ENCODE results near the gene TMEM63A. TPM values are rescaled to one million over a fixed set of nuclear protein-coding genes. Genes with fewer than 3 reads are reported as not detected.

The TMEM63A gene
- polyA plus RNA-seq, 1 of the 3 experiments (the other 2 are of a cell fraction) = 13.5 TPM

- Histone ChIP-seq H4K20me1 (ENCODE audit: insufficient read depth) (no peaks in the 10 kb centered on the region), H3F3A (replicated peaks; ENCODE audit: insufficient read depth) (no peaks in the 10 kb centered on the region), H3K4me3 (ENCODE audit: low read depth in 2 of 2, low read length in 1 of 2) (no peak overlapping the region; a peak in 1 of 4 replicates), H3K4me2 (no peak overlapping the region), H2AFZ (ENCODE audit: low read depth) (no peak overlapping the region), H3K9me2 (no peaks in the 10 kb centered on the region), H3K9me3 (no peaks in the 10 kb centered on the region), H3K4me1 (ENCODE audit: control insufficient read depth in 1 of 2, insufficient read depth in 2 of 2, low read depth in 1 of 2, low read length in 1 of 2) (peaks cover 0 to 11% of the 10 kb centered on the region in 2 experiments; a peak in 1 of 4 replicates), H3K36me3 (replicated peaks in 1 of 2; ENCODE audit: control insufficient read depth in 1 of 2, insufficient read depth in 2 of 2, low read length in 1 of 2) (peaks cover 0 to 27% of the 10 kb centered on the region in 2 experiments), H3K27me3 (ENCODE audit: insufficient read depth) (no peaks in the 10 kb centered on the region), H3K9ac (no peak overlapping the region), H3K27ac (ENCODE audit: low read depth in 2 of 2, low read length in 1 of 2) (no peak overlapping the region), H3K79me2 (ENCODE audit: insufficient read depth) (no peaks in the 10 kb centered on the region)
- WGBS (ENCODE audit: low lambda C conversion rate) = 40% methylated on average over 1 of the region's 13 CpGs
- DNase-seq = peak; percentile 85
- ChIA-PET CTCF (interaction anchor here (0.6 to 2.3 kb wide), 17 partner anchors 8 to 377 kb away, joined by 3 to 22 read pairs (median 3); partner anchors contain the start of gene SRP9), POLR2A (interaction anchor here (1.4 kb wide), 1 partner anchor 68 kb away, joined by 6 read pairs; the partner anchor contains the start of gene SRP9)
- peak; percentile 77 for TF ChIP-seq RAD21 (IDR thresholded peaks at IDR 0.05; ENCODE audit: low read length)
- 0 out of 2 replicates have a peak, but pooled peaks have one; percentile 13 for TF ChIP-seq GATA2 (CRISPR knock-in tag; IDR thresholded peaks at IDR 0.05)
- TF ChIP-seq CTCF (IDR thresholded peaks at IDR 0.05) = peak; percentile 70
- TF ChIP-seq SMC3 (IDR thresholded peaks at IDR 0.05; ENCODE audit: low read depth, low read length) = peak; percentile 87
- TF ChIP-seq CHD2 (IDR thresholded peaks at IDR 0.05; ENCODE audit: low read length, partially characterized antibody) = no peak
- TF ChIP-seq TCF12 (IDR thresholded peaks at IDR 0.05) = no peak
- no peak for TF ChIP-seq PBX3 (IDR thresholded peaks at IDR 0.05)
These were observed 36.5 kb downstream of the TMEM63A start for GRCh38 chr1:225845571-225846259.

- DNase-seq = no peak
- ChIA-PET POLR2A (interaction anchor here (1.4 kb wide), 1 partner anchor 67 kb away, joined by 6 read pairs; the partner anchor contains the start of gene SRP9), CTCF (interaction anchor here (0.9 to 2.3 kb wide), 11 partner anchors 8 to 376 kb away, joined by 3 to 22 read pairs (median 4); partner anchors contain the start of gene SRP9)
- Histone ChIP-seq H3K9ac (no peak overlapping the region), H3K79me2 (ENCODE audit: insufficient read depth) (no peaks in the 10 kb centered on the region), H3F3A (replicated peaks; ENCODE audit: insufficient read depth) (no peaks in the 10 kb centered on the region), H4K20me1 (ENCODE audit: insufficient read depth) (no peaks in the 10 kb centered on the region), H3K4me3 (ENCODE audit: low read depth in 2 of 2, low read length in 1 of 2) (no peak overlapping the region), H3K9me2 (no peaks in the 10 kb centered on the region), H3K36me3 (replicated peaks in 1 of 2; ENCODE audit: control insufficient read depth in 1 of 2, insufficient read depth in 2 of 2, low read length in 1 of 2) (peaks cover 5 to 30% of the 10 kb centered on the region in 2 experiments), H2AFZ (ENCODE audit: low read depth) (no peak overlapping the region), H3K27ac (ENCODE audit: low read depth in 2 of 2, low read length in 1 of 2) (no peak overlapping the region), H3K27me3 (ENCODE audit: insufficient read depth) (no peaks in the 10 kb centered on the region), H3K9me3 (no peaks in the 10 kb centered on the region), H3K4me1 (ENCODE audit: control insufficient read depth in 1 of 2, insufficient read depth in 2 of 2, low read depth in 1 of 2, low read length in 1 of 2) (peaks cover 0 to 11% of the 10 kb centered on the region in 2 experiments; a peak in 1 of 4 replicates), H3K4me2 (no peak overlapping the region)
- whole genome bisulfite sequencing (ENCODE audit: low lambda C conversion rate) = 93% methylated on average over 14 of the region's 14 CpGs
- no peak for TF ChIP-seq EZH2phosphoT487 (IDR thresholded peaks at IDR 0.05; ENCODE audit: borderline replicate concordance, low read depth)
- TF ChIP-seq ELF1 (IDR thresholded peaks at IDR 0.05) = no peak
- no peak for TF ChIP-seq NRF1 (IDR thresholded peaks at IDR 0.05; ENCODE audit: low read depth, low read length)
- TF ChIP-seq TAF1 (IDR thresholded peaks at IDR 0.05; ENCODE audit: borderline replicate concordance, low read depth, low read length) = no peak
- no peak for TF ChIP-seq RAD21 (IDR thresholded peaks at IDR 0.05; ENCODE audit: low read length)
- no peak for TF ChIP-seq REST (IDR thresholded peaks at IDR 0.05; ENCODE audit: low read depth, low read length)
- no peak for TF ChIP-seq IRF3 (IDR thresholded peaks at IDR 0.05; ENCODE audit: low read depth, low read length)
- no peak for TF ChIP-seq GATA2 (CRISPR knock-in tag; IDR thresholded peaks at IDR 0.05)
- no peak for TF ChIP-seq PBX3 (IDR thresholded peaks at IDR 0.05)
- no peak for TF ChIP-seq GABPA (IDR thresholded peaks at IDR 0.05; ENCODE audit: low read depth)
- no peak for TF ChIP-seq USF2 (IDR thresholded peaks at IDR 0.05; ENCODE audit: borderline replicate concordance, low read depth, low read length)
These were observed 37.1 kb downstream of the TMEM63A start for GRCh38 chr1:225845097-225845496.

Measured in SK-N-SH (cell line).